HG02759 (cell line): Measurements from ENCODE around the gene NBPF1.
A peak's percentile ranks its signal among the peaks of the same experiment; 100 is the strongest.
"Not testable (repeated sequence)": the region's sequence is repeated elsewhere in the genome, so short reads cannot be mapped to it uniquely, and the experiment has no call there.

Source experiments
- ATAC-seq: cut with Tn5 transposase; IDR thresholded peaks from one replicate; pipeline ENCODE4 v1.9.1; 2021; ENCODE audit warnings: mild to moderate bottlenecking, moderate library complexity; ENCODE audit not compliant: unreplicated experiment

The NBPF1 gene

DNA sequence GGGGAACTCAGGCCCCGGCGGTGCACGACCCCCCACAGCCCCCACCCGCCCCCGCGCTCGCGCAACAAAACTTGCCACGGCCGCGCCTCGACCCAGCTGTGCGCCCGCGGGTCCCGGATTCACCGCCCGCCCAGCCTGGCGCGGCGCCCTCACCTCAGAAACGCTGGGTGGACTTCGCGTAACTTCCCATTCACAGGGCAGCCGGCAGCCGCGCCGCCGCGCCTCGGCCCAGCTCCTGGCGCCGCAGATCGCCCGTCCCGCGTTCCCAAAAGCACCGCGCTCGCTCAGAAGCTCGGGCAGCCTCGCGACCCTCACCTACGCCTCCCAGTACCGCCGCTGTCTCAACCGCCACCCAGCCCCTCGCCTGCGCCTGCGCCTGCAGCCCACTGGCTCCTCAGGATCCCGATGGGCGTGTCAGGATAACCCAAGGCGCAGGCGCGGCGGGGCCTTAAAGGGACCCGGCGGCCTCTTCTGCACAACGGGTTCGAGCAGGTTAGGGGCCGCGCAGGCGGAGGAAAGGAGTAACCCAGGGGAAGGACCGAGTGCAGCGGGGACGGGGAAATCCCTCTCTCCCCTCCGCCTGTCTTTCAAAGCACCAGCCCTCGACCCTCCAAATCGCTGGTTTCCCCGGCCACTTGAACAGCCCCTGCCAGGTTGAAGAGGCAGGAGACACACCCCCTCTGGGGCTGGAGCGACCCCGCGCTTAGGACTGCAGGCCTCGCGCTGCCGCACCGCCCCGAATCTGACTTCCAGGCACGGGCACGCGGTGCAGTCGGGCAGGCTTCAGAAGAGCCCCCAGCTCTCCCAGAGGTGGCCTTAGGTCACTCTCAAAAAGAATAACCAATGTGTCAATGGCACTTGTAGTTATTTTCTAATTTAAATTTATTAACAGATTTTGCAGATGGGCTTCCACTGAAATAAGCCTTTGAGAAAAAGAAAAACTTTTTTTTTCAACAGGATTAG lies at the start of gene NBPF1:
Gene NBPF1, minus strand, starts transcription at position 380 of the 963 bp plus-strand sequence.
- peak; percentile 93 for ATAC-seq

- ATAC-seq, result not testable (repeated sequence)
Observed at GRCh38 chr1:16658234-16658633, 44.9 kb upstream of the NBPF1 start.

DNA sequence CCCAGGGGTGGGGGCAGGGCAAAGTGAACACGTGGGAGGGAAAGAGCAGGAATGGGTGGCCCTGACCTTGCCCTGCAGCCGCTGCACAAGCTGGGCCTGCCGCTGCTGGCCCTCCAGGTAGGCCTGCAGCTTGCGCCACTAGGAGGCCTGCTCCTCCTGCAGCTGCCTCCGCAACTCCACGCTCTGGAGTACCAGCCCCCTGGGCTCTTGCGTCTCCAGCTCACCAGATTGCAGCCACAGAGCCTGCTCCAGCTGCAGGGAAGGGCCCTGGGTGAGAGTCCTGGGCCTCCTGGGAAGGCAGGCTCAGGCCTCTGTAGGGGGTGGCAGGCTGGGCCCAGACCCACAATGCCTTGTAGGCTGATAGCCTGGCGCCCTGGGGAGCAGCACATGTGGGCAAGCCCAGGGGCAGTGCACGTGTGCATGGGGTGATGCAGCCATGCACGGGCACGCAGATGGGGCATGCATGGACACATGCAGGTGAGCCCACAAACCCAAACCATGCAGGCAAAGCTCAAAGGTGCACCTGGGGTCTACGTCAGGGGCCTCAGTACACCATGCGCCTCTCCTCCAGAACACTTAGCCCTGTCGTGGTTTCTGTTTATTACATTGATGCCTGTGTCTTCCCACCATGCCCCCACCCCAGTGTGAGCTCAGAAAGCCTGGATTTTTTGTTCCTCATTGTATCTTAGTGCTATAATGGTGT lies 43.8 kb upstream of the NBPF1 start:
- not testable (repeated sequence) for ATAC-seq

DNA sequence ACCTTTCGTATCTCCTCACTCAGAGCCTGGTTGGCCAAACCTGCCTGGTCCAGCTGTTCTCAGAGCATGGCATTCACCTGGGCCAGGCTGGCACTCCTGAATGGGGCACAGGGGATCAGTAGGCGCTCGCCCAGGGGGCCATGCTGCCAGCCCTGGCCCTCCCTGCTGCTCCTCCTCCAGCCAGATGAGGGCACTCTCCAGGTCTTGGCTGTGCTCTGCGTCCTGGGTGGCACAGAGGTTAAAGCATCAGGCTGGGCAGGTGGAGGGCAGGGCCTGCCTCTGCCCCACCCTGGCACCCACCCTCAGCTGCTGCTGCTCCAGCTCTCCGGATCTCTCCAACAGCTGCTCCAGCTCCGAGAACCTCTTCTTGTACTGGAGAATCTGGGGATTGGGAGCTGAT lies 43.2 kb upstream of the NBPF1 start:
- ATAC-seq, result not testable (repeated sequence)

DNA sequence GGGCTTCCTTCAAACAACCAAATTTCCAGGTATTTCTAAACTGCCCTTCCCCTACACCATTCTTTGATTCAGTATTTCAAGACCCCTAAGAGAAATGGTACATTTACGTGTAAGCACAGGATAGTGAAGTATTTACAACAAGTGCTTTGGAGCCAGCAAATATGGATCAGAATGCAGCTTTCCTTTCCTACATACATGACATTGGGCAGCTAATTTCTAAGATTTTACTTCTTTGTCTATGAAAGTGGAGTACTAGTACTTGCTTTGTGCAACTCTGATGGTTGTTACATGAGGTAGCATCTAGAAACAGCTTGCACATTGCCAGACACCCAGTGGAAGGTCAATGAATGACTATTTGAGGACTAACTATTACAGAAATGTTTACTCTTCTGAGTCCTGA lies 38.2 kb upstream of the NBPF1 start:
- not testable (repeated sequence) for ATAC-seq

DNA sequence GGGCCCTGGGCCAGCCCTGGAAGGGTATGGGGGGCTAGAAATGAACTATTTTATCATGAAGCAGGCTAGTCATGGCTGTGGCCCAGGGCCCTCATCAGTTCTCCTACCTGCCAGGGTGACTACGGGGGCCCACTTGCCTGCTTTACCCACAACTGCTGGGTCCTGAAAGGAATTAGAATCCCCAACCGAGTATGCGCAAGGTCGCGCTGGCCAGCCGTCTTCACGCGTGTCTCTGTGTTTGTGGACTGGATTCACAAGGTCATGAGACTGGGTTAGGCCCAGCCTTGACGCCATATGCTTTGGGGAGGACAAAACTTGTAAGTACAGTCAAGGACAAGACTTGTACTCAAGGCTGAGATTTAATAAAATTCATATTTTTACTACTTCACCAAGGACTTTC lies 36.6 kb upstream of the NBPF1 start:
- not testable (repeated sequence) for ATAC-seq

DNA sequence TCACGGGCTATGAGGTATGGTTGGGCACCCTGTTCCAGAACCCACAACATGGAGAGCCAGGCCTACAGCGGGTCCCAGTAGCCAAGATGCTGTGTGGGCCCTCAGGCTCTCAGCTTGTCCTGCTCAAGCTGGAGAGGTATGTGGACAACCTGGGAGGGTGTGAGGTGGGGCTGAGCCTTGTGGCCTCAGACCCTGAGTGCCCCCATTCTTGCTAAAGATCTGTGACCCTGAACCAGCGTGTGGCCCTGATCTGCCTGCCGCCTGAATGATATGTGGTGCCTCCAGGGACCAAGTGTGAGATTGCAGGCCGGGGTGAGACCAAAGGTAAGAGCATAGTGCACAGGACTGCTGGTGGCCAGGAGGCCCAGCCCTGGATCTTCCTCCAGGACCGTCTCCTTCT lies 36.0 kb upstream of the NBPF1 start:
- not testable (repeated sequence) for ATAC-seq

DNA sequence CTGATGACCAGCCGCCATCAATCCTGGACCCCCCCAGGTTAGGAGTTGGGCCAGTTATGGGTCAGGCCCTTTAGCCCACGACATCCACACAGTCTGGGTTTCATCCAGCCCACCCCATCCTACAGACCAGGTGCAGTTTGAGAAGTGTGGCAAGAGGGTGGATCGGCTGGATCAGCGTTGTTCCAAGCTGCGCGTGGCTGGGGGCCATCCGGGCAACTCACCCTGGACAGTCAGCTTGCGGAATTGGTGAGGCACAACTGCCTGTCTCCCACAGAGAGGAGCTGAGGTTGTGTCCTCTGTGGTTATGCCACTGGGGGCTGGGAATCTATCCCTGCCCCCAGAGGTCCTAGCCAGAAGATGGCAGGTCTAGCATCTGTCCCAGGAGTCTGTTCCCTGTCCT lies 35.4 kb upstream of the NBPF1 start:
- ATAC-seq, result not testable (repeated sequence)

GRCh38 chr1:16648250-16648649 lies 34.9 kb upstream of the NBPF1 start:
- not testable (repeated sequence) for ATAC-seq

- ATAC-seq, result not testable (repeated sequence)
Observed at GRCh38 chr1:16647179-16648176, 34.1 kb upstream of the NBPF1 start.

DNA sequence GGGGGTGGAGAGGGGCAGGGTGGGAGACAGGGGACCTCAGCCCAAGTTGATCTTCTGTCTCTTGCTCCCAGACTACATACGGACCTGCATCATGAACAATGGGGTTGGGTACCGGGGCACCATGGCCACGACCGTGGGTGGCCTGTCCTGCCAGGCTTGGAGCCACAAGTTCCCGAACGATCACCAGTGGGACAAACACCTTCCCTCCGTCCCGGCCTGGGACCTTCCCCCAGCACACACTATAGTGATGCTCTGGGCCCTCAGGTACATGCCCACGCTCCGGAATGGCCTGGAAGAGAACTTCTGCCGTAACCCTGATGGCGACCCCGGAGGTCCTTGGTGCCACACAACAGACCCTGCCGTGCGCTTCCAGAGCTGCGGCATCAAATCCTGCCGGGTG lies 33.4 kb upstream of the NBPF1 start:
- not testable (repeated sequence) for ATAC-seq

DNA sequence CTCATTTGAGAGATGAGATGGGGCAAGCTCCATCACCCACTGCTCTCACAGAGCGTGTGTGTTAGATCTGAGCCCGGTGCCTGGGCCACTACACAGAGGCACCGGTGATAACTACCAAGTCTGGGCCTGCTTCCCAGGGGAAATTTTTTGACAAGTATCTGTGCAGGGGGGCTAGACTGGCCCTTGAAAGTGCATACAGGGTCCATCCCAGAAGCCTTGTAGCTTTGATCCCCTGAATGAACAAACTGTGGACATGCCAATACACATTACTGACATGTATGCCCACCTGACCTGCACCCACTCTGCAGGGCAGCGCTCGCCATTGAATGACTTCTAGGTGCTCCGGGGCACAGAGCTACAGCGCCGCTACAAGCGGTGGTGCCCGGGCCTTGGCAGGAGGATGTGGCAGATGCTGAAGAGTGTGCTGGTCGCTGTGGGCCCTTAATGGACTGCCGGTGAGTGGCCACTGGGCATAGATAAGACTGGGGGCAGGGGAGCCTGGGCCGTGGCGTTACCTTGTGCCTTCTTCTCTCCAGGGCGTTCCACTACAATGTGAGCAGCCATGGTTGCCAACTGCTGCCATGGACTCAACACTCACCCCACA lies 32.8 kb upstream of the NBPF1 start:
- not testable (repeated sequence) for ATAC-seq

GRCh38 chr1:16645271-16646060 lies 32.1 kb upstream of the NBPF1 start:
- peak; percentile 3 for ATAC-seq

- ATAC-seq, result peak; percentile 90
Observed at GRCh38 chr1:16644482-16645270, 31.3 kb upstream of the NBPF1 start.

GRCh38 chr1:16644193-16644481 lies 30.8 kb upstream of the NBPF1 start:
- no peak for ATAC-seq

DNA sequence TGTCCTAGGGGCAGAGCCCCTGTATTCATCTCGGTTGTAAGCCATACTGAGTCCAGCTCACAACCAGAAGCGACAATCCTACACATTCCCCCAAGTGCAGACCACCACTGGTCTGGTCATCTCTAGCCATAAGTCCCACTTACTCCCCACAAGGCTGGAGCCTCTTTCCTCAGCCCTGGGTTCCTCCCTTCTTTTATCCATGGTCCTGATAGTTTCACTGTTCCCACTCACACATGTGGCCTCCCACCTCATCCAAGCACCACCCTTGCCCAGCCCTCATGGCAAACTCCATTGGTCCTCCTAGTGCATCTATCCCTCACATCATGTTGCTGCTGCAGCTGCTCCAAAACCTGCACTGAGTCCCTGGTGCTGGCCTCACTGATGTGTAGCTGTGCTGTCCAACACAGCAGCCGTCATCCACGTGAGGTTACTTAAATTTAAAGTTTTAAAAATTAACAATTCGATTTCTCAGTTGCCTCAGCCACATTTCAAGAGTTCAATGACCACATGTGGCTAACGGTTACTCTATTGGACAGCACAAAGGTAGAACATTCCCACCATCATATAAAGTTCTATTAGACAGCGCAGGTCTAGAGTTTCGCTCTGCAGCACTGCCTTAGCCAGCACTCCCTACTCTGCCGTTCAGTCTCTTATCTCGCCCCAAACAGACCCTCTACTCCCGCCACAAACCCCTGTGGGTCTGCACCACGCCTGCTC lies 30.3 kb upstream of the NBPF1 start:
- peak; percentile 2 for ATAC-seq

DNA sequence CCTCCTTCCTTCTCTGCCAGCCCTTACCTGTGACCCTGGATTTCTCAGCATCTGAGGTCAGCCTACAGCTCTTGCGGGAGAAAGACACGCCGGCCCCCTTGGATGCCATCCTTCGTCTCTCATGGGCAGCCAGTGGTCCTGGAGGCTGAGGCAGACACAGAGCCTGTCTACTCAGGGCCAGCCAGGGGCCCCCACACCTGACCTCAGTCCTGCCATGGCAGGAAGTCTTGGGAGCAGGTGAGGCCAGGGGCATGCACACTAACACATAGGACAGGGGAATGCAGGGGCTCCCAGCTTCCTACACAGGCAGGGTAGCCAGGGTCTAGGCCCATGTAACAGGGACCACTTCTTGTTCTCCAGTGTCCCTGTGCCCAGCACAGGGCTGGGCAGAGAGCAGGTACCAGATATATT lies 29.6 kb upstream of the NBPF1 start:
- not testable (repeated sequence) for ATAC-seq
